Lower leg skin (tissue), 3 donors: ENCODE measurements around the gene DDX49.

Source experiments
- CTCF ChIP-seq, 3 donors: fragments of 450-650 bp; IDR thresholded peaks; one replicate each; pipeline ENCODE4 v1.5.1; 2016; ENCODE audit warnings: antibody characterized with exemption in 3 of 3, mild to moderate bottlenecking in 3 of 3, moderate library complexity in 2 of 3
- POLR2A ChIP-seq, 2 donors: fragments of 450-650 bp; IDR thresholded peaks; one replicate each; pipeline ENCODE4 v1.6.1; 2016 to 2017; ENCODE audit warnings: antibody characterized with exemption in 2 of 2, mild to moderate bottlenecking in 1 of 2, moderate library complexity in 1 of 2

- TF ChIP-seq CTCF (IDR thresholded peaks at IDR 0.05) (no peak), POLR2A (IDR thresholded peaks at IDR 0.05) (no peak)
Measured at GRCh38 chr19:18889949-18890745, 29.4 kb upstream of the DDX49 start.
